HG02623 (cell line): ENCODE measurements around the gene ANKRD44.

ENCODE experiments used
- ATAC-seq: cut with Tn5 transposase; IDR thresholded peaks from one replicate; pipeline ENCODE4 v1.9.1; 2021; ENCODE audit warnings: moderate library complexity; ENCODE audit not compliant: unreplicated experiment

The ANKRD44 gene

DNA sequence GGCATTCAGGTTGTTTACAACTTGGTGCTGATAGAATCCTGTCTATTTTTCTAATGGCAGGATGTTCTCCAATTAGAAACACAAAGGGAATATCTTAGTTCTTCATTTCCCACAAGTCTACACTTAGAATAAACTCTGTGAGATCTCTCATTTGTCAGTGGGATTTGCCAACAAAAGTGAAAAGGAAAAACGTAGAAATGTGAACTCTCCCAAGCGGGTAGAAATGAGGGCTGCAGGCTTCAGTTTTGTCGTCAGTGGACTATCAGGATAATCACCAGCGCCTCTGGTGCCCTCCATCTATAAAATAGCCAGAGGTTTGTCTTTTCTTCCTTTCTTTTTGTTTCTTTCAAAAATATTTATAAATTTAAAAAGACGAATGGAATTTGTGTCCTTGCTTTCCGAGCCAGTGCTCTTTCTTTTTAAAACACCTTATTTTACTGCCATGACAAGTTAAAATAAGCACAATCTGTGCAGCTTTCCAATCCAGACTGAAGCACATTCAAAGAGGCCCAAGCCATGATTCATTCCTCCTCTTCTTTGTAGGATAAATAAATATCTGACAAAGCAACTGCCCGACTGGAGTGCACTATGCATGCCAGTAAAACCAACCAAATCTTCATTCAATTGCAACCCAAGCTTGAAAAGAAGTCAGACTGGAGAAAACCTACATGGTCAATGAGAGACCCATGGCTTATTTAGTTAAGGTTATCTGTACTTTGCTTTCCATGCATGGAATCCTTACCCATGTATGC, 185.8 kb downstream of the ANKRD44 start:
- ATAC-seq: no peak

DNA sequence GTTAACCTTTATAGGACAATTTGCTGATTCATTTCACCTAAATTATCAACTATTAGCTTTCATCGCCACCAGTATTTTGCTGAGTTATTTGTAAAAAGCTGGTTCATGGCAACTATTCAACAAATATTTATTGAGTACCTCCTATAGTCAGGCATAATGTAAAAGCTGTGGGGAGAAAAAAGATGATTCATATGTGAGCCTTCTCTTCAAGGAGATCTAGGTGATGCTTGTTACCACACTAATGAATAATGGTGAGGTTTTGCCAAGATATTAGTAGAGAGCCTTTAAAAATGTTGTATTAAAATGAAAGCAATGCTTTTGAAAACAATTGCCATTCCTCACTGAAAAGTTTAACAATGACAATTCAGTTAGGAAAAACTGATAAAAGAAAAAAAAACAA, 187.8 kb downstream of the ANKRD44 start:
- ATAC-seq: no peak

DNA sequence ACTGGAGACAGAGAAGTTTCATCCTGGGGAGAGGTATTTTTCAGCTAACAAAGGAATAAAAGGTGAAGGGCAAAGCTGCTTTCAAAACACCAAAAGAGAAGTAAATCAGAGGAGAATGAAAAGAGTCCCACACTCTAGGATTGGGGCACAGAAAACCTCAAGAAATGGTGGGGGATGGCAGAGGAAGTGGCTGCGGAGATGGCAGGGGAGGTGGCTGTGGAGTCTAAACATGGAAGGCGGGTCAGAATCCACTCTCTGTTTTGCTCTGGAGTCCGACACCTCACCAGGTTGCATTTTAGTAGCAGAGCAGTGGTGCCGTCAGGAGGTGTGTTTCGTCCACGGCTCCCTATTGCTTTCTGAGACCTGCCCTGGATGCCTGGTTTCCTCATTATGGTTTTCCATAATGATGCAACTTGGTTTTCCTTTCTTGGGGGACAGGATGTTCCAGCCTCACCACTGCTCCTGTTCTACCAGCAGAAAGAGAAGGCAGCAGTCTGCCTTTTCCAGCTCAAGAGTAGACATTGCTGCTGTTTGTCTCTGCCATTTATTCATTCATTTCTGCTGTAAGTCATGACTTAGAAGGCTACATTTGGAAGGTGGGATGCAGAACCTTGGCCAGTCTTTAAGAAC, 188.7 kb downstream of the ANKRD44 start:
- no peak for ATAC-seq

DNA sequence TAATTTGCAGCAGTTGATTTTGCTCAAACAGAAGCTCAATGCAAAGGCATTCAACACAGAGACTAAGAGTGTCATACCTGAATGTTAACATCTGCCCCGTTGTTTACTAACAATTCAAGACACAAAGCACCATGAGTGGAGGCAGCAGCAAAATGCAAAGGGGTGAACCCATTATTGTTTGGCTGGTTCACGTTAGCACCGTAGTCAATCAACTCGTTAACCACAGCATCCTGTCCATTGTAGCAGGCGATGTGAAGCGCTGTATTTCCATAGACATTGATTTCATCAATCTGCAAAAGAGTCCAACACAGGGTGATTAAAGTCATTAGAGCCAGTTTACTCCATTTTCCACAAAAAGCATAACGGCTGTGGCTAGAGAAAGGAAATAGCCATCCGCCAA, 189.3 kb downstream of the ANKRD44 start:
- no peak for ATAC-seq

DNA sequence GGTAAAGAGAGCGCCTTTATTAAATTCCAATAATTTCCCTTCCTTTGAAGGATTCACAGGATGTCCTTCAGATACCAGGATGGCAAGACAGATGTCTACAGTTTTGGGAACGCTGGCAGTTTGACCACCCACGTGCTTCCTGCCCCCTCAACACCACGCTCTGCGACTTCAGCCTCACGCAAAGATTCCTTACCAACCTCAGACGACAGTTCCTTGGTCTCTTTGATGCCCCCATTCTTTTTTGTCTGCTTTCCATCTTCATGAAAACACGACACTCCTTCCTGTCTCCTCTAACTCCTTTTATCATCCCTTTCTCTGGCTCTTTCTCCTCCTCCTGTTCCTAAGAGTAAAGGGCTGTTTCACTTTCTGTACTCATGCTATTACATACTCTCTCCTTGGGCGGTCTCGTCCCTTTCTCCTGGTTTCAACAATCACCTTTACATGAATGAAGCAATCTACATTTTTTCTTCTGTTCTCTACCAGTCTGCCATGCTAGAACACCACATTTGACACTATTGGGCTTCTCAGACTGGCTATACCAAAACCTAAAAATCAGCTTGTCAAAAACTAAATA, 194.2 kb downstream of the ANKRD44 start:
- no peak for ATAC-seq

DNA sequence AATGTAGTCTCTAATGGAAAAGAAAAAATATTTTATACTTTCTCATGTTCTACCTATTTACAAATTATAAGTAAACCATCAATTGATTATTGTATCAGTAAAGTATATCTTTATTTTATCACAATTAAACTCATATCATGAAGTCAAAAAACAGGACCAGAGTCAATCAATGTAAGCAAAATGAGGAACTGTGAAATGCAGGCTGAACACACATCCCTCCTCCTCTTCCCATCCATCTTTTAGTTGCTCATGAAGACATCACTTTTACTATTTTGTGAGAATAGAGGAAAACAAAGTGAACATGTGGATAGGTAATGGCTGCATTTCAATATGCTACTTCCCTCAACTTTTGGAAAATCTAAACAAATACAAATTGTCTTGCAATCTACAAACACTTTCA, 195.3 kb downstream of the ANKRD44 start:
- no peak for ATAC-seq

DNA sequence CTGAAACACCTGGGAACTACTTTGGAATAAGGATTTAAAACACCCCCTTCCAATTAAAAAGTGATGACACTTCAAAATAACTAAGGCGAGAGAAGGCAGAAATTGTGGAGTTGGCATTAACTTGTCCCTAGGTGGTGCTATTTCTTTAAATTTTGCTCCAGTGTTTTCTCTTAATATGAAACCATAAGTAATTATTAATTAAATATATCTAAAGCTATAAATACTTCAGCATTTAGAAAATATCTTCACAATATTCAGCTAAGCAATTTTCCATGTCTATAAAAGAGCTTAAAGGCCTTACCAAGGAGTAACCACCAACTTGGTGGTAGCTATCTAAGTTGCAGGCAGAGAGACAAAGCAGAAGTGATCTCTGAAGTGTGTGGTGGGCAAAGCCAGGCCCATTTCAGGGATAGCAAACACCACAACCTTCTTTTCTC, 197.3 kb downstream of the ANKRD44 start:
- ATAC-seq: peak; percentile 57

DNA sequence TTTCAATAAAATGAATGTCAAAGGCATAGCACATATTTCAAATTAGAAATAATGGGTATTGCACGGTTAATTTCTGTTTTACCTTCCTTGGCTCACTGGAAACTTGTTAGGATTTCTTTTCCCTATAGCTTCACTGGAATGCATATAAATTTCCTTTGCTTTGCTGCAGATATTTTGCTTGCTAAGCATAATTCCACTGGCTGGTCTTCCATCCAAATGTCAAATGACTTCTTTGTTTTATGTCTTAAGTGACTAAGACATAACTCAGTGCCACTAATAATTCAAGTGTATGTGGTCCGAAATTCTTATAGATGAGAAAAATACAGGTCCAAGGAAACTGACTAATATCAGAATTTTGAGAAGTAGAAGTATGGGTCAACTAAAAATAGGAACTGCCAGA, 201.3 kb downstream of the ANKRD44 start:
- ATAC-seq: no peak

DNA sequence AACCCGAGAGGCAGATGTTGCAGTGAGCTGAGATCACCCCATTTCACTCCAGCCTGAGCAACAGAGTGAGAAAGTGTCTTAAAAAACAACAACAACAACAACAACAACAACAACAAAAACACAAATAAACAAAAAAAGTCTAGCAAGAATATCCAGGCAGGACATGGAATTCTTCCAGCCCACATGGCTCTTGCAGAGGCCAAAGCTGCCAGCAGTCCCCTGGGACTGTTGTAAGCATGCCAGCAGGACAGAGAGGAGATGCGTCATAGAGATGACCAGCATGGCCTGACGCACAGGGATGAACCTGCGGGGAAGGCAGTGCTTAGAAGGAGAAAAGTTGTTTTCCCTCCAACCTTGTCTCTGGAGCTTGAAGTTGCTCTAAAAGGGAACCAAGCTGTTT, 201.8 kb downstream of the ANKRD44 start:
- ATAC-seq: no peak

DNA sequence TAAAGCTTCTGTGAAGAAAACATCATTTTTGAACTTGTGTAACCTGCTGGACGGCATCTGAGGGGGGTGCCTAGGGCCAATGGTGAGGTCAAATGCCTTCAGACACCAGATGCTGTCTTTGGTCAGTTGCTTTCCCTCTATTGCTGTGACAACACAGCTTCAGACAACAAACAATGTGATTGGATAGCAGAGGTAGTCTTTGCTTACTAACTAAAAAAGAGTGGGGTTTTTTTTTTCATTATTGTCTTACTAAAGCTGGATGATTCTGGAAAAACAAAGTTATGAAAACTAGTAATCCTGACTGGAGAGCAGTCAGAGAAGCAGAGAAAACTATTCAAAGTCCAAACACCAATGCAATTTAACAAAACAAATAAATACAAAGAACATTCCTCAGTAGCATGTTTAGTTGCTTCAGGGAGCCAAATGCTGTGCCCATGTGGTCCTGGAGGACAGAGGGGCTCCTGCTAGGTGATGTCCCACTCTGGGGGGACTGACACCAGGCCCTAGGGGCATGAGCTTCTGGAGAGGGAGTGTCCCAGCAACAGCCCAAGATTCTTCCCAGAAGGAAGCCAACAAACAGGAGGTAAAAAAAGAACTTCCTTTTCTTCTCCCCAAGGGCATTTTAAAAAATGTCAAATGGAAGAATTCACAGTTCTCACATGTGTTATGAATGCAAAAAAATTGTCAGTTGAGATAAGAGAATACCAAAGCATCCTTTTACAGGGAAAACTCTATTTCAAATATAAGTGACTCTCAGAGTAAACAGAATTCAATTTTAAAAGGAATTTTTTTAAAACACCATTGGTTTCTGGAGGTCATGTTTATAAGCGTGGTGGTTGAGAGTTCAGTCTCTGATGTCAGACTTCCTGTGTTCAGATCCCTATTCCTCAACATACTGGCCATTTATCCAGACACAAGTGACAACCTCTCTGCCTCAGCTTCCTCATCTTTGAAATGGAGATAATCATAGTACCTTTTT, 203.0 kb downstream of the ANKRD44 start:
- no peak for ATAC-seq

DNA sequence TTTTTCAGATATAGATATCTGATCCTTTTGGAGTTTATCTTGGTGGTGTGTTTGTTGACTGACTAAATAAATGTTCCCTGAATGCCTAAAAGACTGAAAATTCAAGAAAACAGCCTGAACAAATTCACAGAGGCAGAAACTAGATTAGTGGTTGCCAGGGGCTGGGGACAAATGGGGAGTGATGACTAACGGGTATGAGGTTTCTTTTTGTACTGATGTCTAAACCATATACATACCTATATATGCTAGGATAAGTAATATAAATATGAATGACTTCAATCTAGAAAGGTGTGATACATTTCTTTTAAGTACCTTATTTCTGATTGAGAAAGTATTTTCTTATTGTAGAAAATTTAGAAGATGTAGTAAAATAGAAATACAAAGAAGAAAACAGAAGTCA, 207.2 kb downstream of the ANKRD44 start:
- ATAC-seq: no peak

DNA sequence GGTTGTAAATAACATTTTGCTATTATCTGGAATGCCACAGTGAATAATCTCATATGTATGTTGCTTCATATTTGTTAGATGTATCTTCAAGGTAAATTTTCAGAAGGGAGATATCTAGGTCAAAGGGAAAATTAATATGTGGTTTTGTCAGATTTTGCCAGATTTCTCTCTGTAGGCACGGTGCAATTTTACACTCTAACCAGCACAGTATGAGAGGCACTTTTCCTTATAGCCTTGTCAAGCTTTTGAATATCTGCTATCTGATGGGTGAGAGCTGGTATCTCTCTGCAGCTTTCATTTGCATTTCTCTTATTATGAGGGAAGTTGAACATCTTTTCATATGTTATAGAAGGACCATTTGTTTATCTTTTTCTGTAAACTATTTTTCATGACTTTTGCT, 208.3 kb downstream of the ANKRD44 start:
- no peak for ATAC-seq

DNA sequence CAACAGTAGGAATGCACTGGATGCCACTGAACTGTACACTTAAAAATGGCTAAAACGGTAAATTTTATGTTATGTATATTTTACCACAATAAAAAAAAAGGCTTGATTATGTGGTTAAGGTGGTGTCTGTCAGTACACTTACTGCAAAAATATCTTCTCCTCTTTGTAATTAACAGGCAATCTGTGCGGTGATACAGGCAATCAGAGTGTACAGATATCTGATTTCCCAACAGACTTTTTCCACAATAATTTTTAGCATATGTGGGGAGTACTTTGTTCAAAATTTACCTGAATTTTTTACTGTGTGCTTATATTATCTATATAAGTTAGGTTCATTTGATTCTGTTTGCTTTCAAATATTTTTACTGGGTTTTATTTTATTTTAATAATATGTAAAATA, 209.1 kb downstream of the ANKRD44 start:
- ATAC-seq: no peak

DNA sequence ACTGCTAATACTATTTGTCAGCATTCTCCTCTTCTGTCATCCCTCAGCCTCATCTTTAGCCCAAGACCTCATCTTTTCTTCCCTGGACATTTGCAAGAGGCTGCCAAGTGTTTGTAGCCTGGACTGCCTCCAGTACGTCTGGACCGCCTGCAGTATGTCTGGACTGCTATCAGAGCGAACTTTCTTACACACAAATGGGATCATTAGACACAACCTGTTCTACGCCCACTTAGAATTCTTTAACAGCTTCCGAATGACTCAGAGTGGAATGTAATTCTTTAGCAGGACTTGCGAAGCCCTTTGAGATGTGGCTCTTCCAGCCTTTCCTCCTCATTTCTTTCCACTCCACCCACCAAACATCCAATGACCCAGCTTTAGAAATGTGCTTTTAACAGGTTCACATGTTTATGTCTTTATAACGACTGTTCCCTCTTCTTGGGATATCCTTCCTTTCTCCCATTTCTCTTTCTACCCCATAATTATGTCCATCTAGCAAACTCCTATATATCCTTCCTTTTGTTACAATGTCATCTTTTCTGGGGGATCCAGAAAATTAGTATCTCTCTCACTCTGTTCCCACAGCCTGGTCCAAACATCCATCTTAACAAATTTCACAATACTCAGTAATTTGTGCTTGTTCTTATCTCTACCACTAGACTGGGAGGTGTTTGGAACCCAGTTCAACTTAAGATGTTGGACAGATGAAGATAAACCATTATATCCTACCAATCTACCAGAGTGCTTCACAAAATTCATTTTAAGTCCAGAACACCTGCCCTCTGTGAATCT, 212.8 kb downstream of the ANKRD44 start:
- no peak for ATAC-seq

DNA sequence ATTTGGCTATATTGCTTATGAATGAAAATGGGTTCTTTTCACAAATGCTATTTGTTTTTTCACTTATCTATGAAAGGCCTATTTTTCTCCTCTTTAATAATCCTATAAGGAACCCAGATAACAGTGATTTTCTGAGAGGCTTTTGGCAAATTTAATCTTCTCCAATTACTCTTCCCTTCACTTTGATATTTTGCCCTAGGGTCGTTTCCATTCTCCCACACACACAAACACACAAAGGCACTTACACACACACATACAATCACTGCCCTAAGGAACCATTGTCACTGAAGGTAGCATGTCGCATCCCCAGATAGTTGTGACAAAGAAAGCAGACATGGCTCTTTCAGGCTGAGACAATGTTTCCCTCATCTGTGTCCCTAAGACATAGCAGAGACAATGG, 213.9 kb downstream of the ANKRD44 start:
- no peak for ATAC-seq

DNA sequence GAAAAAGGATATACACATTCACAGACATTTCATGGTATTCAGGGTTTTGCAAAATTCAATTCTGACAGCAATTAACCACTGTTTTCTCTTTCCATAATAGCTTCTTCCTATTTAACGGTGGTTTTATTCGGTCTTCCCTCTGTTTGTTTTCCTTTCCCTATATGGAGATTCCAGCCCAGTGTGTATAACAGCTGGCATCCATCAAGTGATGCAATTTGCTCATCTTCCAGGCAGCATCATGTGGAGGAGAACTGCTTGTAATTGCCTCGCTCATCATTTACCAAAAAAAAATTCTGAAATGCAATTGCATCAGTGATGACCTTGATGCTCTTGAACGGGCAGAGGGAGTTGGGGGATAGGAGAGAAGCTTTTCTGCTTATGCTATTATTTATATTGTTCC, 218.1 kb downstream of the ANKRD44 start:
- ATAC-seq: no peak

DNA sequence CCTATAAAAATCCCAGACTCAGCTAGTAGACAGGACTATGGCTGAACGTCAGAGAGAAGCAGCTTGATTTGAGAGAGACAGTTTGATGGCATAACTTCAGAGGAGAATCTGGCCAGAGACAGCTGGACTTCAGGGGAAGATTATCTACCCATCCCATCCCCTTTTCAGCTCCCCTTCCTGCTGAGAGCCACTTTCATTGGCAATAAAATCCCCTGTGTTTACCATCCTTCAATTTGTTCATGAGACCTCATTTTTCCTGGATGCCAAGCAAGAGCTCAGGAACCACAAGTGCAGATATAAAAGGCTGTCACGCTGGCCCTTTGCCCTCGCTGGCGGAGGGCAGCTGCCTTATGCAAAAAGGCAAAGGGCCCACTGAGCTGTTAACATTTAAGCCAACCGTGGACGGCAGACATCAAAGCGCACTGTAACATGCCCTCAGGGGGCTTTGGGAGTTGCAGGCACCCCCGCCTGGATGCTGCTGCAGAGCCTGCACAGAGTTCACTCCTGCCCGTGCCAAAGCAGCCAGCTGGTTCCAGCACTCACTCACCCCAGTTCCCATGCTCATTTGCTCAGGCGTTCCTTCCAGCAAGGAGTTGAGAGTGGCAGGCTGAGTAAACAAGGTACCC, 219.7 kb downstream of the ANKRD44 start:
- no peak for ATAC-seq

DNA sequence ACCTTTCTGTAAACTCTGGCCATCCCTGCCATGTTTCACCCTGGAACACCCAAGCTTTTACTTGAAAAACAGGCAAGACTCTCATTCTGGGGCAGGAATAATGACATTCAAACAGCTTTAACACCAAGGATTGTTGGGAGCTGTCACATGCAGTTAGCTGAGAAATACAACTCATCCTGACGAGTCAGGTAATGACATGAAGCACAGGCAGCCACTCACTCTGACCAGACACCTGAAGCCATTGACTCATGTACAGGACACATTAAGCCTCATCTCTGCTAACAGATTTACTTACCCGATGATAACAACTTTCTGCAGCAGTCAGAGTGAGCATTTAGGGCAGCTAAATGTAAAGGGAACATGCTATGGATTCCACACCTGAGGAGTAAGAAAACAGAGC, 220.9 kb downstream of the ANKRD44 start:
- no peak for ATAC-seq

DNA sequence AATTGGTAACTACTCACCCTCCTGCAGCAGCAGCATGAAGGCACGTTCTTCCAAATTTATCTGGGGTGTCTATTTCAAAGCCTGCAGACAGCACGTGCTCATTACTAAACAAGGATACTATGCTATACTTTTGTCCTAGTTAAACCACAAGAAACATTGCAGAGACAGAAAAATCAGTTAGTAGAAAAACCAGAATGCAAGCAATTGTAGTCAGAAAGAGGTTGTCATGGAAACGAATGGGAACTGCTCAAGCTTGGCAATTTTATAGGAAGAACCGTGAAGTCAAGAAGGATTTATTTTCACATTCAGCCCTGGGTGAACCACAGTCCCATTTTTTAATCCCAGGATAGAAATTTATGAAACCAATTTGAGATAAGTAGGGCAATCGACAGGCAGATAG, 221.9 kb downstream of the ANKRD44 start:
- no peak for ATAC-seq

DNA sequence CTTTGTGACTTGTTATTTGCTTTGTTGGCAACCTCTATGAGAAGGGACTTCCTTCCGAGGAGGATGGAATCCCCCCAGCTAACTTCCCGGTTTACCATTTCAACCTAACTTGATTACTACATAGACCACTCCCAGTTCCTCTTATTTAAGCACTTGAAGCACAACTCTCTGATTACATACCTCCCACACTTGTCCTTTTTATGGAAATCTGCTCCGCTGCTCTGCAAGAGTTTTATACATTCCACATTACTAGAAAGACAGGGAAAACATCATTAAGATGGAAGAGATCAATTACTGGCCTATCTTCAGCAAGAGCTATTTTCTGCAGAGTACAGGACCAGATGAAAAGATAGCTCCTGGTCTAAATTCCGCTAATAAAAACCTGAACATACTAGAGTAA, 224.1 kb downstream of the ANKRD44 start:
- no peak for ATAC-seq
